Central memory CD4-positive, alpha-beta T cell (primary cell): Measurements from ENCODE around the gene PXMP4.

ENCODE experiments used
- DNase-seq: peaks from one replicate; pipeline ENCODE4 v3.0.0; 2022

Gene PXMP4

DNA sequence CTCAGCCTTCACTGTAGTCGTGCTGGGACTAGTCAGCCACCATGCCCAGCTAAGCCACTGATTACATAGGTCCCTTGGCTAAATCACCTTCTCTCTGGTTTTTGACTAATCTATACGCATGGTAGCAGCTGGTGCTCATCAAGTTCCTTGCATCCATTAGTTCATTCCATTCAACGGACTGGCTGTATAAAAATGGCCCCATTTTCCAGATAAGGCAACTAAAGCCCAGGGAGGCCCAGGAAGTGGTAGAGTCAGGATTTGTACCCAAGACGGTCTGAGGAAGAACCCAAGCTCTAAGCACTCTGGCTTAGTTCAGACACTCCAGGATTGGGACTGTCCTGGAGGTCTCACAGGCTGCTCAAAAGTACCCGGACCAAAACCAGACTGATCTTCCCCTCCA is 38.8 kb downstream of the PXMP4 start:
- no peak for DNase-seq

DNA sequence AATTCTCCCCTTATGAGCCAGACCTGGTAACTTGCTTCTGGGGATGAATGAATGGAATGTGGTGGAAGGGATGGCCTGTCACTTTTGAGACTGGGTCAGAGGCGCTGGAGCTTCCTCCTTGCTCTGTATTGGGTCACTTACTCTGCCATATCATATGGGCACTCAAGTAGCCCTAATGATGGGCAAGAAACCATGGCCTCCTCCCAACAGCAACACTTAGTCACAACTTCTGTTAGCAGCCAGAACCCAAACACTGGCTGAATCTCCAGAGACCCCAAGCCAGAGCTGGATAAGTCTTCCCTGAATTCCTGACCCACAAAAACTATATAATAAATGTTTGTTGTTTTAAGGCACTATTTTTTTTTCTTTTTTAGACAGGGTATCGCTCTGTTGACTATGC is 39.4 kb downstream of the PXMP4 start:
- DNase-seq, result no peak

- peak; percentile 35 for DNase-seq
Observed at GRCh38 chr20:33679758-33680485, 40.2 kb downstream of the PXMP4 start.

DNA sequence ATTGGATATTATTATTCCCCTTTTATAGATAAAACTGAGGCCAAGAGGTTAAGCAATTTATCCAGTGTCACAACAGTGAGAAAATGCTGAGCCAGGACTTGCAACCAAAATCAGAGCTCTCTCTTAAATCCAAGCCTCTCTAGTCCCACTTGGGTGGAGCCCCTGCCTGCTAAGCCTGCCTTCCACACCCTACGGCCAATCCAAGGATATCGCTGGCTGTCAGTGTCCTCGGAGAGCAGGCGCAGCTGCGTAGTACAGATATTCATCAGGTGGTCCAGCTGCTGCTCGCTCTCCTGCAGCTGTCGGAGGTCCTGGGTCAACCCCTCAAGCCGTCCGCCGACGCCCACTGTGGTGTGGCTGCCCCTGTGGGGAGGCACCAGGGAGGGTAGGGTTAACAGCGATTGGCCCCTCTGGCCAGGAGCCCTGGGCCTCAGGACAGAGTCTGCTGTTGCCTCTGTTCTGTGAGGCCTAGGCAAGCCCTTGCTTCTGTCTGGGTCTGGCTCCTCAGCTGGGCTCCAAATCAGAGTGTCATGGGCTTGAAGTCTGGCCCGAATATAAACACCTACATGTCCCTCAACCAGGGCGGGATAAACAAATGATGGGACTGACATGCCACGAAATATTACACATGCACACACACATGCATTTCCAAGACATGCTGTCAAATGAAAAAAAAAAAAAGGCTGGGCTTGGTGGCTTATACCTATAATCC is 42.0 kb downstream of the PXMP4 start:
- DNase-seq, result no peak

GRCh38 chr20:33676652-33677645 is 43.2 kb downstream of the PXMP4 start:
- DNase-seq, result no peak

GRCh38 chr20:33676121-33676520 is 44.0 kb downstream of the PXMP4 start:
- DNase-seq, result no peak

GRCh38 chr20:33675136-33675959 is 44.8 kb downstream of the PXMP4 start:
- no peak for DNase-seq

DNA sequence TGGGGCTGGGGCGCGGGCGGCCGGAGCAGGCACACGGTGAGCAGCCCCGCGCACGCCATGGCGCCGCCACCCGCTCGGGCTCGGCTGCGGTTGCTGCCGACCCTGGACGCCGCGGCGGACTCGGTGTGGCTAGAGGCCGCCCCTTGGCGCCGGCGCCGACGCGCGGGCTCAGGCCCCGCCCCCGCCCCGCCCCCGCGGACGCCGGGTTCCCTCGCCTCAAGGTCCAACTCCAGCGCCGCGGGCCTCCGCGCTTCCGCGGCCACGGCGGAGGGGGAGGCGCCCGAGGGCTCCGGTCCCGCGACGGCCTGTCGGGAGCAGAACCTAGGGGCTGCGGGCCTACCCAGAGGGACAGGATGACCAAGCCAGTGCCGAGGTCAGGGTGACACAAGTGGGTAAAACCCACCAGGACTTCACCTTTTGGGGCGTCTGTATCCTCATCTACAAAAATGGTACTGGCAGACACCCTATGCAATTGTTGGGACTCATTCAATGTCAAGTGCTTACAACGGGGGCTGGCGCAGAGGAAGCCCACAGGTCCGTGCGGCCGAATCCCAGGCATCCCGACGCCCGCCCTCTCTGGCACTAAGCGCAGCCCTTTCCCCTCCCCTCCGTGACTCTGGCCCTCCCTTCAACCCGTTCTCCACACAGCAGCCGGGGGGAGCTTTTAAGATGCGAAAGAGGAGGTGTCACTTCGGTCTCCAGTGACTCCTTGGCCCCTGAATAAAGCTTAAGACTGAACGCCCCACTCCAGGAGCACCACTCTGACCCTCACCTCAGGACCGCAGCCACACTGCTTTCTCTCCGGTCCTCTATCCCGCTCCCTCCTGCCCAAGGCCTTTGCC is 45.6 kb downstream of the PXMP4 start, which contains the start of gene NECAB3:
TSS of gene NECAB3 (minus strand) at position 135 of the 842 bp plus-strand sequence. CDS start at position 59, 76 bp downstream.
- peak; percentile 41 for DNase-seq

DNA sequence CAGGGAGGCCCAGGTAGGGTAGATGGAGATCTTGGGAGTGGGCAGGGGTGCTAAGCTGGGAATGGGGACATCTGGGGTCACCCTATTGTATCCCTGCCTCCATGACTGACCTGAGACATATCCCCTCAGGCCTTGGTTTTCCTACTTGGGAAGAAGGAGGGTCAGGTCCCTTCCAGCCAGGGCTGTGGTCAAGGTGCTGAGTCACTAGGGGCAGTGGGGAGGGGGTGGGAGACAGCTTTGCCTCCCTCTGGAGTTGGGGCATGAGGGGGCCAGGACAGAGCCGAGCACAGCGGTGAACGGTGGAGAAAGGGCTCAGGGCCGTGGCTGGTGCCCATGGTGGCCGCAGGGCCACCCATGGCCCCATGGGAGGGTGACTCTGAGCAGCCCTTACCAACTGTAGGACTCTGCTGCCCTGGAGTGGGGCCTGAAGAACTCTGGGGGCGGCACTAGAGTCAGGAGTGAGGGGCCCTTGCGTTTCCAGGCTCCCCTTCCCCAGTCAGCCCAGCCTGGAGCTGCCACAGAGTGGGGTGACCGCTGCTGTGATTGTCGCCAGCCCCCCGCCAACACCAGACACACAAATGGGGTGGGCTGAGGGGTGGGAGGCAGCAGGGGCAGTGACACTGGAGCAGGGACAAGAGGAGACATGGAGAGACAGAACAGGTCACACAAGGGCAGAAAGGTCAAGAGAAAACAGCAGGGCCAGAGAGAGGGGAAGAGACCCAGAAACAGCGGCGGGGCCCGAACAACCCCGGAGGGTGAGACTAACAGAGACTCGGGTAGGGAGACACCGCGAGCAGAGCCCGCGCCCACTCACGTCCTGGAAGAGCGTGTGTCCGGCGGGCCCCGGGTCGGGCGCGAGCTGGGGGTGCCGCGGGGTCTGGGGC is 46.5 kb downstream of the PXMP4 start:
- DNase-seq, result no peak

- no peak for DNase-seq
Observed at GRCh38 chr20:33673114-33673409, 47.0 kb downstream of the PXMP4 start.

DNA sequence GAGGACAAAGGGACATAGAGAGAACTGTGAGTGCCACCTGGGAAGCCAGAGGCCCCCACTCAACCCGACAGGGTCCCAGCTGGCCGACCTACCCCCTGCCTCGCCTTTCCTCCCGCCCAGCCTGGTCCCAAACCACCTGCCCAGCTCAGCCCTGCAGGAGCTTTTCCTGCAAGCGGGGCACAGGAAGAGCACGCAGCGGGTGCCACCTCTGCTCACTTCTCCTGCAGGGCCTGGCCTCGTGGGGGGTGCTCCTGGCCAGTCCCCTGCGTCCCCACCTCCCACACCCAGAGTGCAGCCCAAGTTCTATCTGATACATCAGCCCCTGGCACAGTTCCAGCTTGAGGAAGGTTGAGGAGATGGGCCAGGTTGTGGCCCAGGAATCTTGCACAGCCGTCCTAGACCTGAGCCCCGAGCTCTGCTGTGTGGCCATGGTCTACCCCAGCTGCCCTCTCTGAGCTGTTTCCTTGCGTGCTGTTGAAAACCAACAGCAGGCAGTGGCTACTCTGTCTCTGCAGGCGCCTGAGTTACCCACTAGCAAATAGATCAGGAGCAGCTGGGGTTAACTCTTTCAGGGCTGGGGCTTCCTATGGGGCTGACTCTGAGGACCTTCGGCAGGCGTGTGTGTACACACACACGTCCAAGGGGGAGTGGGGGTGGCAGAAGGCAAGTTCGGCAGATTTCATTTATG is 47.5 kb downstream of the PXMP4 start:
- no peak for DNase-seq

- DNase-seq, result no peak
Observed at GRCh38 chr20:33671573-33672288, 48.4 kb downstream of the PXMP4 start.

DNA sequence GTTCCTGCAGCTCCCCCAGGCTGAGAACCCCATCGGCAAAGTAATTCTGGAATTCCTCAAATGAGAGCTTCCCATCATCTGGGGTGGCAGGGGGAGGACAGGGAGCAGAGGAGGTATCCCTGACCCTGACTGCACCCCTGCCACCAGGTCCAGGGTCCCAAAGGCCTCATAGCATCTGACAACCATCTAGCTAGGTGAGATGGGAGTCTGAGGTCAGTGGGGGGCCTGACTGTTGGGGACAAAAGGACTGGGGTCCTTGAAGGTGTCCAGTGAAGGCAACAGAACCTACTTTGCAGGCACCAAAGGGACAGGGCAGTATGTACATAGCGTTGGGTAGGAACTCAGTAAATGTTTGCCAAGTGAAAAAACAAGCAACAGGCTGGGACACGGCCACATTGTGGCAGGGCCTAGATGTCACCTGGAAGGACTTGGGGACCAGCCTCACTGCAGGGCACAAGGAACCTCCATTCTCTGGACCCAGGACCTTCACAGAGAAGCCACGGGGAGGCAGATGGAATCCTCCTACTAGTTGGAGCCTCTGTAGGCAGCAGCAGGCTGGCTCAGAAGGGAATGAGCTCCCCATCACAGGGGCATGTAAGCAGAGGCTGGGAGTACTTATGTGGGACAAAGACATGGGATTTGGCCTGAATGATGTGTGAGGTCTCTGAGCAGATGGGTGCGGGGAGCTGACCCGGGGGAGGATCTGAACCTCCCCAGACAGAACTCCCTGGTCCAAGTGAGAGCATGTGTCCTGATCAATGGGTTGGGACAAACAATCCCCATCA is 49.2 kb downstream of the PXMP4 start:
- no peak for DNase-seq

DNA sequence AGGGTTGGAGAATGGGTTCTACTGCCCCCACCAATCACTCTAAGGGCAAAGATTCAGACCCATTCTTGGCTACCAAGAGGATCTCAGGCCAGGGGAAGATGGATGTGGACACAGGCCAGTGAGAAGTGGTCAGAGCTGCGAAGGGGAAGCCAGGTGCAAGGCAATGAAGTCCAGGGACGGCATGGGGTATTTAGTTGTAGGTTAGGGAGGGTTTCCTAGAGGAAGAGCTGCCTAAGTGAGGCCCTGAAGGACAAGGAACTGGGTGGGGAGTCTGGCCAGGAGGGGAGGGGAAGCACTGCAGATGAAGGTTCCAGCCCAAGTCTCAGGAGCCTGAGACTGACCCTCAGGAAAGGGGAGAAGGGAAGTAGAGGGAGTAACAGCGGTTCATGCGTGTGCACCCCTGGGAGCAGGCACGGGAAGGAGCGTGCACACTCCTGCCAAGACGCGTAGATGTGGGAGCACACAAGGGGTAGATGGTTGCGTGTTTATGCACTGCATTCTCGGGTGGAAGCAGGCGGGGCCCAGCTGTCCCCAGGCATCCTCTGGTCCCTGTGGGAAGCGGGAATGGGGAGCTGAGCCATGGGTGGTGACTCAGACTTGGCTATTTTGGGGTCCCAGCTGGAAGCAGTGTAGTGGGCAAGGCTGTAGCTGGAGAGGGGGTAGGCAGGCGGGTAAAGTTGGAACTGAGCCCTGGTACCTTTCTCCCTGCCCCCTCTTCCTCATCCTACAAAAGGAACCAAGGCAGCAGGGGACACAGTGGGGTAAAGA is 50.1 kb downstream of the PXMP4 start:
- no peak for DNase-seq

GRCh38 chr20:33669224-33669623 is 50.9 kb downstream of the PXMP4 start:
- no peak for DNase-seq

DNA sequence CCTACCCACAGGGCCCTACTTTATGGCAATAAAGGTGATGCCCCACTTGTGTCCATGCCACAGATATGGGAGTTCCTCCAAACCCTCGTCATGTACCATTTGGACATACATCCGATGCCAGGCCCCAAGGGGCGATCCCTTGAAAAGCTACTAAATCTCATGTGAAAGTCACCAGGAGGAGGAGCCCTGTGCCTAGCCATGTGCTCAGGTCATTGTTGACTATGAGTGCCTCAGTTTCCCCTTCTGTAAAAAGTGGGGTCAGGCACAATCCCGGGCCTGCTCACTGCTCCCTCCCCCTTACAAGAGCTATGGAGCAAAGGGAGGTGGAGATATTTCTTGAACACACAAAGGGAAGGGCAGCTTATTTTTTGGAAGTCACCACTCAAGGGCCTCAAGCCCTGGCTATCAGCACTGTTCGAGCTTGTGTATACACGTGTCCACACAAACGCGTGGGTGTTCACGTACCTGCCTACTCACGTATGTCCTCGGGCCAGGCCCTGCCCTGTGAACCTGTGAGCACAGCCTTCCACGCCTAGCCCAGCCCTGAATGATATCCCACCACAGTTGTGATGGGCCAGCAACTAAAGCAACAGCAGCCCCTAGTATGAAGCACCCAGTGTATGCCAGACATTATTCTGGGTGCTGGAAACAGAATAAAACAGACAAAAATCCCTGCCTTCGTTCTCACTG is 51.5 kb downstream of the PXMP4 start:
- no peak for DNase-seq
